SK-N-MC (cell line): Measurements from ENCODE around the gene AGR2.

Experiments used
- EZH2 ChIP-seq: fragments of 200-600 bp; sonication (generic); IDR thresholded peaks from one replicate; pipeline ENCODE4 v1.6.1; 2017; ENCODE audit warnings: antibody characterized with exemption
- POLR2AphosphoS5 ChIP-seq: IDR thresholded peaks from 2 replicates; pipeline ENCODE4 v1.6.1; 2012; ENCODE audit warnings: mild to moderate bottlenecking, low read depth, low read length, borderline replicate concordance

DNA sequence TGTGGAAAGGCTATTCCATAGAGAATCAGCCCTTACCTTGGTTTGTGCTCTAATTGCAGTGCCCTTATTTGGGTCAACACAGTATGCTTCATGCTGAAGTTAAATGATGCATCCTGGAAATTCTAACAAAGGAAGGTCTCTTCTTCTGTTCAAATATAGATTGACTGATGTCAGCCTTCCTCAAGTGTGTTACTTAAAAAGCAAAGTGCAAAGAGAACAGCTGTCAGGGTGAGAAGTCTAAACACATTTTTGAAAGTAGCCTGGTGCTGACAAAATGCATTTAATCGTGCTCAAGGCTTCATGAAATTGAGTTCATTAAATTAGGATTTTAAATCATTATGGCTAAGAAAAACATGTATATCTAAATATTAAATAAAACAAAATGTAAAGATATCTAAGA, 19.5 kb downstream of the AGR2 start:
- no peak for TF ChIP-seq EZH2
- no peak for TF ChIP-seq POLR2AphosphoS5
